Testis (tissue), 5 donors: ENCODE data around the gene VSX2. TPM values are rescaled to one million over a fixed set of nuclear protein-coding genes. Genes with fewer than 3 reads are reported as not detected.

Experiments
- DNase-seq: peaks from one replicate; pipeline ENCODE4 v3.0.0-alpha.2; 2019
- H3K27ac ChIP-seq, 2 donors: fragments of 200-600 bp; sonication (generic); one replicate each; pipeline ENCODE4 v1.5.1; 2019
- H3K27me3 ChIP-seq: fragments of 200-600 bp; sonication (generic); one replicate; pipeline ENCODE4 v1.5.1; 2019
- H3K36me3 ChIP-seq: fragments of 200-600 bp; sonication (generic); one replicate; pipeline ENCODE4 v1.5.1; 2017; ENCODE audit warnings: low read depth; ENCODE audit errors: missing control alignments
- H3K4me1 ChIP-seq: fragments of 200-600 bp; sonication (generic); one replicate; pipeline ENCODE4 v1.5.1; 2019
- H3K4me3 ChIP-seq, 2 donors: fragments of 200-600 bp; sonication (generic); one replicate each; pipeline ENCODE4 v1.5.1; 2017 to 2019
- H3K9me3 ChIP-seq: fragments of 200-600 bp; sonication (generic); one replicate; pipeline ENCODE4 v1.5.1; 2017
- CTCF ChIP-seq, 3 experiments: fragments of 450-650 bp in 2 of 3; fragments of 200-600 bp in 1 of 3; sonication (generic) in 1 of 3; IDR thresholded peaks; one replicate each; pipeline ENCODE4 v1.5.1; 2016 to 2019; ENCODE audit warnings: antibody characterized with exemption in 3 of 3, mild to moderate bottlenecking in 2 of 3, moderate library complexity in 1 of 3
- POLR2A ChIP-seq: fragments of 450-650 bp; IDR thresholded peaks from one replicate; pipeline ENCODE4 v1.6.1; 2017; ENCODE audit warnings: antibody characterized with exemption, mild to moderate bottlenecking, moderate library complexity
- WGBS, 2 donors: methylation state at CpG; one replicate each; pipeline ENCODE4 v1.1.5; 2018; 5-methylcytosine and 5-hydroxymethylcytosine counted together
- intact Hi-C: fragments of 100-400 bp; cut with DNase I; formaldehyde crosslinking; loops from one replicate; pipeline ENCODE4 v1.15.1; 2023; ENCODE audit warnings: low total_unique reads
- long read RNA-seq, 2 donors: transcript quantifications; one replicate each; lab custom pipeline, GENCODE V29; 2026
- polyA plus RNA-seq: library from polyadenylated mRNA; stranded (reverse); fragments of 350-450 nt; fragmentation: Illumina TruSeq; extraction: RNeasy Lipid Tissue Mini Kit (QIAGEN cat#74804); gene quantifications from one replicate; pipeline ENCODE4 v1.2.3, GENCODE V29; 2014; ENCODE audit warnings: low read depth, low replicate concordance; ENCODE audit not compliant: insufficient read depth
- total RNA-seq, 2 donors: library from RNA; depleted of rRNA; stranded (reverse); fragments of >200 nt; gene quantifications; one replicate each; pipeline ENCODE4 v1.2.3, GENCODE V29; 2016

VSX2 gene
- total RNA-seq, result under 1 TPM; 0.16 to 0.37 TPM
- polyA plus RNA-seq, result 0.55 TPM
- long read RNA-seq, donor 1, partial matches to known transcripts, result 0 of 3 reads
- long read RNA-seq, donor 1, other reads (novel, unspliced or antisense), result 0 of 3 reads
- long read RNA-seq, donor 2, result 0 reads

DNA sequence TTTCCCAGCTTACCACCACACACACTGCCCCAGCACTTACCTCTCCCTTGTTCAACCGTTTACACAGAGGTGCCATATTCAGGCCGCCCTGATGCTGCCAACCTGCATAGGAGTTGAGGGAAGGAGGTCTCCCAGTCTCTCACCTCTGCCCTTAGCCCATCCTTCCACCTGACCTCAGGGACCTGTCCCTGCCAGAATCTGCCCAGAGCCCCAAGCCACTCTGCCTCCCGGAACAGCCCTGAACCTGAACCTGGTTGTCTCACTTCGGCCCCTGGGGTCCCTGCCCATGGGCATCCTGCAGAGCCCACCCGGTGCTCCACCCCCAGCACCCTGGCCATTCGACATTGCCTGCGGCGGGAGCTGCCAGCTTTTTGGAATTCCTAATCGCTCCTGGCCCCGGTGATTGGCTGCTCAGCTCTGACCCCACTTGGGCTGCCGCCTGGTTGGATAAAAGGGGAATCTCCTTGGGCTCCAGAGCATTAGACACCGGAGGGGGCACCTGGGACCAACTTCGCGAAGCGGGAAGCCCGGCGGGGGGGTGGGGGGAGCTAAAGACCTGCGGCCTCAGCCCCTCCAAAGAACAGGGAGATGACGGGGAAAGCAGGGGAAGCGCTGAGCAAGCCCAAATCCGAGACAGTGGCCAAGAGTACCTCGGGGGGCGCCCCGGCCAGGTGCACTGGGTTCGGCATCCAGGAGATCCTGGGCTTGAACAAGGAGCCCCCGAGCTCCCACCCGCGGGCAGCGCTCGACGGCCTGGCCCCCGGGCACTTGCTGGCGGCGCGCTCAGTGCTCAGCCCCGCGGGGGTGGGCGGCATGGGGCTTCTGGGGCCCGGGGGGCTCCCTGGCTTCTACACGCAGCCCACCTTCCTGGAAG, at the start of gene VSX2:
TSS of gene VSX2 (plus strand) at position 476 of the 874 bp plus-strand sequence. CDS start at position 589, 113 bp downstream.
- no peak for DNase-seq
- H3K36me3 ChIP-seq, result no peaks in the 10 kb centered on the region
- no peak within 1 kb of the TSS for H3K27ac ChIP-seq
- peak within 1 kb of the TSS in 1 of 2 donors; percentile 6 for H3K4me3 ChIP-seq
- WGBS, 2 donors, result 9 to 14% methylated on average over 18 to 34 of the region's 40 CpGs
- peaks cover 3% of the 10 kb centered on the region for H3K27me3 ChIP-seq
- no peak for TF ChIP-seq CTCF (IDR thresholded peaks at IDR 0.05)
- TF ChIP-seq POLR2A, result no peak
- H3K4me1 ChIP-seq, result peaks cover 12% of the 10 kb centered on the region
- intact Hi-C loops, result no loop called here
- no peaks in the 10 kb centered on the region for H3K9me3 ChIP-seq

- H3K9me3 ChIP-seq, result no peaks in the 10 kb centered on the region
- H3K4me1 ChIP-seq, result no peaks in the 10 kb centered on the region
- peak; percentile 46 for DNase-seq
- TF ChIP-seq CTCF (IDR thresholded peaks at IDR 0.05) (no peak), POLR2A (no peak)
- 56 to 75% methylated on average over 3 of the region's 3 CpGs for WGBS, 2 donors
- intact Hi-C loops, result no loop called here
- H3K27ac ChIP-seq, result no peak overlapping the region
- H3K36me3 ChIP-seq, result no peaks in the 10 kb centered on the region
- H3K4me3 ChIP-seq, result no peak overlapping the region
- no peaks in the 10 kb centered on the region for H3K27me3 ChIP-seq
Measured at GRCh38 chr14:74190927-74191575, 48.2 kb upstream of the VSX2 start.

GRCh38 chr14:74194506-74195274, 44.6 kb upstream of the VSX2 start:
- 88 to 89% methylated on average over 8 of the region's 8 CpGs for WGBS, 2 donors
- intact Hi-C loops, result no loop called here
- no peaks in the 10 kb centered on the region for H3K36me3 ChIP-seq

DNA sequence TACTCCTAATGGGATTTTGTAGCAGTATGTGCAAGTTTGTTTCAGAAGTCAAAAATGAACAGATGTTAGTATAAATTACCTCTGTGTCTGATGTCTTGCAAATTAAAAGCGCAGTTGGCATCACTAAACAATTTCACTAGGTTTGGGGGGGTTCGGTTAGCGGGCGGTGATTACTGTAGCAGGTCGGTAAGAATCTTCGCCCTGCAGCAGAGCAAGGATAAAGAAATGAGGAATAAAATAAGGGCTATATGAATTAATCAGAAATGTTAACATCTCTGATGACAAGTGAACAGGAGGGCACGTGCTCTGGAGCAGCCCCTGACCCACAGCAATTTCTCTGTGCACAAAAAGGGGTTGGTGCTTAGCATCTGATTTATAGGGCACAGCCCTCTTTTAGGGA, 43.6 kb upstream of the VSX2 start:
- Histone ChIP-seq H3K36me3 (no peaks in the 10 kb centered on the region), H3K27me3 (no peaks in the 10 kb centered on the region), H3K4me3 (no peak overlapping the region), H3K9me3 (no peaks in the 10 kb centered on the region), H3K4me1 (no peaks in the 10 kb centered on the region), H3K27ac (no peak overlapping the region)
- TF ChIP-seq CTCF (IDR thresholded peaks at IDR 0.05) (no peak), POLR2A (no peak)
- no peak for DNase-seq
- WGBS, 2 donors, result 91 to 94% methylated on average over 7 of the region's 7 CpGs
- intact Hi-C loops, result no loop called here

More at GRCh38 chr14:74194506-74195274, 44.6 kb upstream of the VSX2 start:
- TF ChIP-seq POLR2A, result no peak
- TF ChIP-seq CTCF (IDR thresholded peaks at IDR 0.05), result no peak
- Histone ChIP-seq H3K9me3 (no peaks in the 10 kb centered on the region), H3K4me1 (no peaks in the 10 kb centered on the region), H3K27ac (no peak overlapping the region), H3K4me3 (no peak overlapping the region), H3K27me3 (no peaks in the 10 kb centered on the region)
- no peak for DNase-seq
